ENCODE results near the gene MATN3. TPM values are rescaled to one million over a fixed set of nuclear protein-coding genes. Genes with fewer than 3 reads are reported as not detected.

Gene MATN3
- total and polyA plus RNA-seq, 2 experiments from 2014 or later, result 2.3 to 6.8 TPM

DNA sequence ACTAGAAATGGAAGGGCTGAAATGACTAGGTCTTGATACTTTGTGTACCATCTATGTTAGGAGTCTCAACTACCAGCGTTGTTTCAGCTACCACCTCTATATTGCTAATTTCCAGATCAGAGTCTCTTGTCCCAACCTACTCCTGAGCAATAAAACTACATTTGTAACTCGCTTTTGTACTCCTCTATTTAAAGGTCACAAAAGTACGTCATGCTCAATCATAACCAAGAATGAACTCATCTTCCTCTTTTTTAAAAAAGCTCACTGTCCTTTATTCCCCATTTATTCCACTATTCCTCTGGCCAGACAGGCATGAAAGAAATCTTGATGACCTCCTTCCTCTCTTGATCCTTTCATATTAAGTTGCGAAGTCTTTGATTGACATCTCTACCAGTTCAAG lies 11.2 kb upstream of the MATN3 start:
- TF ChIP-seq EZH2phosphoT487 (IDR thresholded peaks at IDR 0.05; ENCODE audit: low read depth, severe bottlenecking, unreplicated experiment), result no peak
- TF ChIP-seq, protein P1, sequence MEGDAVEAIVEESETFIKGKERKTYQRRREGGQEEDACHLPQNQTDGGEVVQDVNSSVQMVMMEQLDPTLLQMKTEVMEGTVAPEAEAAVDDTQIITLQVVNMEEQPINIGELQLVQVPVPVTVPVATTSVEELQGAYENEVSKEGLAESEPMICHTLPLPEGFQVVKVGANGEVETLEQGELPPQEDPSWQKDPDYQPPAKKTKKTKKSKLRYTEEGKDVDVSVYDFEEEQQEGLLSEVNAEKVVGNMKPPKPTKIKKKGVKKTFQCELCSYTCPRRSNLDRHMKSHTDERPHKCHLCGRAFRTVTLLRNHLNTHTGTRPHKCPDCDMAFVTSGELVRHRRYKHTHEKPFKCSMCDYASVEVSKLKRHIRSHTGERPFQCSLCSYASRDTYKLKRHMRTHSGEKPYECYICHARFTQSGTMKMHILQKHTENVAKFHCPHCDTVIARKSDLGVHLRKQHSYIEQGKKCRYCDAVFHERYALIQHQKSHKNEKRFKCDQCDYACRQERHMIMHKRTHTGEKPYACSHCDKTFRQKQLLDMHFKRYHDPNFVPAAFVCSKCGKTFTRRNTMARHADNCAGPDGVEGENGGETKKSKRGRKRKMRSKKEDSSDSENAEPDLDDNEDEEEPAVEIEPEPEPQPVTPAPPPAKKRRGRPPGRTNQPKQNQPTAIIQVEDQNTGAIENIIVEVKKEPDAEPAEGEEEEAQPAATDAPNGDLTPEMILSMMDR (IDR thresholded peaks at IDR 0.05; ENCODE audit: poor library complexity), result no peak
- no peak for TF ChIP-seq EZH2 (IDR thresholded peaks at IDR 0.05; ENCODE audit: borderline replicate concordance)
- no peaks in the 10 kb centered on the region for H3K79me2 ChIP-seq
- whole genome bisulfite sequencing (ENCODE audit: low lambda C conversion rate, missing lambda C conversion rate), result 96% methylated on average over 4 of the region's 4 CpGs

DNA sequence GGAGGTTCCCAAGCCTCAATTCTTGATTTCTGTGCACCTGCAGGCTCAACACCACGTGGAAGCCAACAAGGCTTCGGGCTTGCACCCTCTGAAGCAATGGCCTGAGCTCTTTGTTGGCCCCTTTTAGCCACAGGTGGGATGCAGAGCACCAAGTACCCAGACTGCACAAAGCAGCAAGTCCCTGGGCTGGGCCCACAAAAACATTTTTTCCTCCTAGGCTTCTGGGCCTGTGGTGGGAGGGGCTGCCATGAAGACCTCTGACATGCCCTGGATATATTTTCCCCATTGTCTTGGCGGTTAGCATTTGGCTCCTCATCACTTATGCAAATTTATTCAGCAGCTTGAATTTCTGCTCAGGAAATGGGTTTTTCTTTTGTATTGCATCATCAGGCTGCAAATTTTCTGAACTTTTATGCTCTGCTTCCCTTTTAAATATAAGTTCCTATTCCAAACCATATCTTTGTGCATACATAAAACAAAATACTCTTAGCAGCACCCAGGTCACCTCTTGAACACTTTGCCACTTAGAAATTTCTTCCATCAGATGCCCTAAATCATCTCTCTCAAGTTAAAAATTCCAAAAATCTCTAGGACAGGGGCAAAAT lies 9.0 kb upstream of the MATN3 start:
- H3K27me3 ChIP-seq, result no peaks in the 10 kb centered on the region
- H3K79me2 ChIP-seq, result no peaks in the 10 kb centered on the region
- no peak for DNase-seq (ENCODE audit: low spot score)
- H3K27ac ChIP-seq, result no peak overlapping the region
- H3K4me1 ChIP-seq (ENCODE audit: insufficient read depth), result no peaks in the 10 kb centered on the region
- no peaks in the 10 kb centered on the region for H3K9me2 ChIP-seq (replicated peaks; ENCODE audit: insufficient read depth)
- H3K36me3 ChIP-seq (replicated peaks; ENCODE audit: insufficient read depth, low read depth), result no peaks in the 10 kb centered on the region
- no peak overlapping the region for H3K4me2 ChIP-seq
- H3K4me3 ChIP-seq, result no peak overlapping the region
- H4K20me1 ChIP-seq (ENCODE audit: insufficient read depth, poor library complexity, severe bottlenecking), result no peaks in the 10 kb centered on the region
- no peak overlapping the region for H2AFZ ChIP-seq
- TF ChIP-seq, protein P1 (IDR thresholded peaks at IDR 0.05; ENCODE audit: poor library complexity), result no peak
- TF ChIP-seq EZH2phosphoT487 (IDR thresholded peaks at IDR 0.05; ENCODE audit: low read depth, severe bottlenecking, unreplicated experiment) (no peak), EZH2 (IDR thresholded peaks at IDR 0.05; ENCODE audit: borderline replicate concordance) (no peak)
- H3K9me3 ChIP-seq (ENCODE audit: low read depth), result no peaks in the 10 kb centered on the region
- 89% methylated on average over 3 of the region's 3 CpGs for WGBS (ENCODE audit: low lambda C conversion rate, missing lambda C conversion rate)

More for the DNA sequence above, 11.2 kb upstream of the MATN3 start:
- H3K36me3 ChIP-seq (replicated peaks; ENCODE audit: insufficient read depth, low read depth), result no peaks in the 10 kb centered on the region
- no peak overlapping the region for H3K4me2 ChIP-seq
- H3K27ac ChIP-seq, result no peak overlapping the region
- no peaks in the 10 kb centered on the region for H3K27me3 ChIP-seq
- no peak overlapping the region for H2AFZ ChIP-seq
- H3K9me2 ChIP-seq (replicated peaks; ENCODE audit: insufficient read depth), result no peaks in the 10 kb centered on the region
- no peaks in the 10 kb centered on the region for H3K9me3 ChIP-seq (ENCODE audit: low read depth)
- no peaks in the 10 kb centered on the region for H4K20me1 ChIP-seq (ENCODE audit: insufficient read depth, poor library complexity, severe bottlenecking)
- no peak overlapping the region for H3K4me3 ChIP-seq
- no peaks in the 10 kb centered on the region for H3K4me1 ChIP-seq (ENCODE audit: insufficient read depth)
- DNase-seq (ENCODE audit: low spot score), result no peak

DNA sequence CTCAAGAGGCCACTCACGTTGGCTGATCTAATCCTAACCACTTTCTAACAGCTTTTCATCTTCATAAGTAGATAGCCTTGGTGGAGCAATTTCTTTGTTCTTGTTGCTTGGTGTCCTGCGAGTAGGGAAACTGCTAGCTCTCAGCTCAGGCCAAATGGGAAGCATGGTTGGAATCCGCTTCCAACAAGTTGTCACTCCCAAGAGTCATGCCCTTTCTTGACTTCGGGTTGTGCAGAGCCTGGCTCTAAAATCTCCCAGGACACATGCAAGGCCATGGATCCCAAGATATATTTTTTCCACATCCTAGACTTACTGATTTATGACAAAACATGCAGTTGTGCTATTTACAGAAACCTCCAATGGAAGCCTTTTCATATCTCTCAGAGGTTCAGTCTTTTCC lies 7.3 kb upstream of the MATN3 start:
- Histone ChIP-seq H3K79me2 (no peaks in the 10 kb centered on the region), H3K4me3 (no peak overlapping the region), H3K4me2 (no peak overlapping the region), H3K36me3 (replicated peaks; ENCODE audit: insufficient read depth, low read depth) (no peaks in the 10 kb centered on the region), H3K4me1 (ENCODE audit: insufficient read depth) (no peaks in the 10 kb centered on the region), H3K27me3 (no peaks in the 10 kb centered on the region), H3K9me2 (replicated peaks; ENCODE audit: insufficient read depth) (no peaks in the 10 kb centered on the region), H3K9me3 (ENCODE audit: low read depth) (no peaks in the 10 kb centered on the region), H4K20me1 (ENCODE audit: insufficient read depth, poor library complexity, severe bottlenecking) (no peaks in the 10 kb centered on the region), H2AFZ (no peak overlapping the region), H3K27ac (no peak overlapping the region)
- TF ChIP-seq EZH2phosphoT487 (IDR thresholded peaks at IDR 0.05; ENCODE audit: low read depth, severe bottlenecking, unreplicated experiment) (no peak), EZH2 (IDR thresholded peaks at IDR 0.05; ENCODE audit: borderline replicate concordance) (no peak)
- TF ChIP-seq, protein P1 (IDR thresholded peaks at IDR 0.05; ENCODE audit: poor library complexity), result no peak
- no peak for DNase-seq (ENCODE audit: low spot score)
- WGBS (ENCODE audit: low lambda C conversion rate, missing lambda C conversion rate), result 93% methylated on average over 4 of the region's 4 CpGs

All from hepatocyte (in vitro differentiated cells).